Activated naive CD8-positive, alpha-beta T cell treated with anti-CD3 and anti-CD28 coated beads, Interleukin-2, amount 10 ng/mL, durations not matched to agents 7 days and 5 days (primary cell): Measurements from ENCODE around the gene TSC22D3. TPM values are rescaled to one million over a fixed set of nuclear protein-coding genes. Genes with fewer than 3 reads are reported as not detected.
A peak's percentile ranks its signal among the peaks of the same experiment; 100 is the strongest.

Experiments
- ATAC-seq: fragments of 150-1000 bp; cut with Tn5 transposase; one replicate; pipeline ENCODE4 v1.10.0; 2021; ENCODE audit warnings: low read depth, moderate library complexity
- POLR2A ChIA-PET: fragments of 350-600 bp; sonication (Branson Sonifier 250); formaldehyde crosslinking; loops from one replicate; lab custom pipeline; 2021; ENCODE audit warnings: antibody characterized with exemption; lab: Charles Lee
- DNase-seq: peaks from one replicate; pipeline ENCODE4 v3.0.0; 2021
- H3K27ac Mint-ChIP-seq: one replicate; pipeline ENCODE4 v1.8.0; 2022; ENCODE audit warnings: mild to moderate bottlenecking, mixed read lengths
- H3K27me3 Mint-ChIP-seq: one replicate; pipeline ENCODE4 v1.8.0; 2022; ENCODE audit warnings: mild to moderate bottlenecking, moderate library complexity, mixed read lengths
- H3K36me3 Mint-ChIP-seq: one replicate; pipeline ENCODE4 v1.8.0; 2021; ENCODE audit warnings: mild to moderate bottlenecking, mixed read lengths
- H3K4me1 Mint-ChIP-seq: one replicate; pipeline ENCODE4 v1.8.0; 2021; ENCODE audit warnings: mixed read lengths
- H3K4me3 Mint-ChIP-seq: one replicate; pipeline ENCODE4 v1.8.0; 2022; ENCODE audit warnings: mild to moderate bottlenecking, moderate library complexity, mixed read lengths
- H3K9me3 Mint-ChIP-seq: one replicate; pipeline ENCODE4 v1.8.0; 2021; ENCODE audit warnings: mixed read lengths
- total RNA-seq, 2 experiments: library from RNA; stranded (reverse); gene quantifications; one replicate each; pipeline ENCODE4 v1.2.3, GENCODE V29; 2021

Gene TSC22D3
- total RNA-seq, 2 experiments from 2014 or later, result 135 to 142 TPM

DNA sequence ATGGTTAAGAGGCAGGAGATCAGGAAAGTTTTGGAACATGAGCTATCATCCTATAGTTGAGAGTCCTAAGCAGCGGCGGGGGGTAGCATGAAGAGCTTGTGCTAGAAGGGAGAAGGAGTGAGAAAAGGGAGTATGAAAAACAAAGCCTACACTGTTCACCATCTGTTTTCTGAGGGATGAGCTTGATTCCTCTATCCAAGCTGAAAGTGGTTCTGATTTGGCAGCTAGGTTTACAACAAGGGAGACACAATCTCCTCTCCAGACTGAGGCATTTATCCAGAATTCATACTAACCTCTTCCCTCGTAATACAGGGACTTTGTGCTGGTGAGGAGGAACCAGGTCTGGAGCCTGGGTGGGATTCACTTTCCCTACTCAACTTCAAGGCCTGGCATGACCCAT, 23.5 kb downstream of the TSC22D3 start:
- H3K27ac Mint-ChIP-seq, result no peak overlapping the region

GRCh38 chrX:107750861-107751445, 24.6 kb downstream of the TSC22D3 start:
- Mint-ChIP-seq H3K9me3 (no peaks in the 10 kb centered on the region), H3K27me3 (no peaks in the 10 kb centered on the region), H3K4me3 (no peak overlapping the region), H3K4me1 (peaks cover 10% of the 10 kb centered on the region), H3K36me3 (no peaks in the 10 kb centered on the region), H3K27ac (no peak overlapping the region)
- DNase-seq, result no peak
- POLR2A ChIA-PET, result interaction anchor here (0.5 kb wide), 1 partner anchor 133 kb away, joined by 4 read pairs; no protein-coding TSS in a partner anchor
- no peak for ATAC-seq

More for the DNA sequence above, 23.5 kb downstream of the TSC22D3 start:
- ATAC-seq (no peak), DNase-seq (no peak)
- Mint-ChIP-seq H3K36me3 (no peaks in the 10 kb centered on the region), H3K27me3 (no peaks in the 10 kb centered on the region), H3K4me3 (no peak overlapping the region), H3K4me1 (peaks cover 10% of the 10 kb centered on the region), H3K9me3 (no peaks in the 10 kb centered on the region)
- POLR2A ChIA-PET, result no interaction called here

GRCh38 chrX:107750263-107750662, 25.3 kb downstream of the TSC22D3 start:
- H3K36me3 Mint-ChIP-seq, result no peaks in the 10 kb centered on the region
- no peak overlapping the region for H3K27ac Mint-ChIP-seq
- no peaks in the 10 kb centered on the region for H3K27me3 Mint-ChIP-seq
- ATAC-seq (no peak), DNase-seq (no peak)
- no peaks in the 10 kb centered on the region for H3K9me3 Mint-ChIP-seq
- POLR2A ChIA-PET, result interaction anchor here (0.5 kb wide), 1 partner anchor 132 kb away, joined by 4 read pairs; no protein-coding TSS in a partner anchor
- peaks cover 4% of the 10 kb centered on the region for H3K4me1 Mint-ChIP-seq
- H3K4me3 Mint-ChIP-seq, result no peak overlapping the region

DNA sequence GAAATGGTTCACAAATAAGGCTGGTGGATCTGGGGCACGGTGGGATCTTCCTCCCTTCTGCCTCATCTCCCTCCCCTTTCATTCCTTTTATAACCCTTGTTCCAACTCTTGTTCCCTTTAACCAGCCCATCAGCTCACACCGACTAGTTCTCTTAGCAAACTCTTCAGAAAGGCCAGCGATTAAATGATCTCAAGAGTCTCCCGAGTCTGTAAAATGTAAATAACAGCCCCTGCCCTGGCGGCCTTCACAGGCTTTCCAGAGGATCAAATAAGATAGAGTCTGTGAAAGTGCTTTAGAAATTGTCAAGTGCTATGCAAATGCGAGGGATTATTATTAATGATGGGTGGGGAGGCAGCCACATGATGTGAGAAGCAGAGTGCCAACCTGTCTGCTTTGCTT, 27.1 kb downstream of the TSC22D3 start:
- Mint-ChIP-seq H3K9me3 (no peaks in the 10 kb centered on the region), H3K27ac (no peak overlapping the region), H3K27me3 (no peaks in the 10 kb centered on the region), H3K4me3 (no peak overlapping the region), H3K36me3 (no peaks in the 10 kb centered on the region), H3K4me1 (no peaks in the 10 kb centered on the region)
- ATAC-seq (no peak), DNase-seq (no peak)
- POLR2A ChIA-PET, result no interaction called here

DNA sequence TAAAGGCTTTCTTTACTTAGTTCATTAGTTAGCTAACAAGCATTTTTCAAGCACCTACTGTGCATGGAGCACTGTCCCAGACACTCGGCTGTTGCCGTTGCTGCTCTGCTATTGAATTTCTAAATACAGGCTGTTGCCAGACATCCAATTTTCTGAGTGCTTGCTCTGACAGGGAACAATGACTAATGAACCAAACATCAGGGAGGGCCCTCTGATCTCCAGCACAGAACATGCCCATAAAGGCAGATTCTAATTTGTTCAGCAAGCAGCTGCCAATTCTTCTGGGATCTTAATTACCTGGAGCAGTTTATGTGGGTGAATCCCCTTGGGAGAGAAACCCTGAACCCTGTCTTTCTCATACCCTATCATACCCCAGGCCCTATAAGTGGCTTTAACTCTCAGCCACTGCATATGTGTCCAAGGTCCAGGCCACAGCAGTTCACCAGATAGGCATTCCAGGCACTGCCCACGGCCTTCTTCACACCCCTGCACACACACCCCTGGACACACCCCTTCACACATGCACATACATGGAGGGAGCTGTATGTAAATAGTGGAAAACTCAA, 27.9 kb downstream of the TSC22D3 start:
- Mint-ChIP-seq H3K27ac (no peak overlapping the region), H3K36me3 (no peaks in the 10 kb centered on the region), H3K27me3 (no peaks in the 10 kb centered on the region), H3K4me3 (no peak overlapping the region), H3K4me1 (no peaks in the 10 kb centered on the region), H3K9me3 (no peaks in the 10 kb centered on the region)
- ATAC-seq (no peak), DNase-seq (no peak)
- POLR2A ChIA-PET, result no interaction called here

- Mint-ChIP-seq H3K9me3 (no peaks in the 10 kb centered on the region), H3K36me3 (peaks cover 2% of the 10 kb centered on the region), H3K27me3 (no peaks in the 10 kb centered on the region), H3K4me1 (peaks cover 11% of the 10 kb centered on the region), H3K27ac (no peak overlapping the region), H3K4me3 (no peak overlapping the region)
- POLR2A ChIA-PET, result no interaction called here
- ATAC-seq, result no peak
- no peak for DNase-seq
These were observed 30.7 kb downstream of the TSC22D3 start for GRCh38 chrX:107744868-107745267.

- Mint-ChIP-seq H3K9me3 (no peaks in the 10 kb centered on the region), H3K27ac (no peak overlapping the region), H3K27me3 (no peaks in the 10 kb centered on the region), H3K4me3 (no peak overlapping the region), H3K36me3 (peaks cover 2% of the 10 kb centered on the region), H3K4me1 (peaks cover 12% of the 10 kb centered on the region)
- POLR2A ChIA-PET, result interaction anchor here (4.0 kb wide), 1 partner anchor 28 kb away, joined by 43 read pairs; no protein-coding TSS in a partner anchor
- ATAC-seq, result no peak
- DNase-seq, result no peak
These were observed 31.6 kb downstream of the TSC22D3 start for GRCh38 chrX:107743995-107744394.

GRCh38 chrX:107742700-107743191, 32.8 kb downstream of the TSC22D3 start:
- Mint-ChIP-seq H3K27me3 (no peaks in the 10 kb centered on the region), H3K4me3 (peak overlapping the region; percentile 82), H3K4me1 (peaks cover 12% of the 10 kb centered on the region), H3K9me3 (no peaks in the 10 kb centered on the region), H3K36me3 (peaks cover 2% of the 10 kb centered on the region), H3K27ac (peak overlapping the region; percentile 100)
- POLR2A ChIA-PET, result interaction anchor here (0.6 to 4.0 kb wide), 7 partner anchors 11 to 114 kb away, joined by 3 to 43 read pairs (median 6); partner anchors contain the start of genes PRPS1 and TSC22D3
- no peak for DNase-seq
- no peak for ATAC-seq

- peak overlapping the region; percentile 100 for H3K27ac Mint-ChIP-seq
- H3K4me1 Mint-ChIP-seq, result peaks cover 12% of the 10 kb centered on the region
- H3K4me3 Mint-ChIP-seq, result peak overlapping the region; percentile 82
- POLR2A ChIA-PET, result interaction anchor here (0.6 to 4.0 kb wide), 11 partner anchors 10 to 119 kb away, joined by 3 to 43 read pairs (median 6); partner anchors contain the start of genes PRPS1 and TSC22D3
- no peaks in the 10 kb centered on the region for H3K9me3 Mint-ChIP-seq
- ATAC-seq (peak; percentile 3), DNase-seq (no peak)
- H3K27me3 Mint-ChIP-seq, result no peaks in the 10 kb centered on the region
- peaks cover 2% of the 10 kb centered on the region for H3K36me3 Mint-ChIP-seq
These were observed 34.2 kb downstream of the TSC22D3 start for GRCh38 chrX:107741404-107741790.

GRCh38 chrX:107739541-107739940, 36.0 kb downstream of the TSC22D3 start:
- Mint-ChIP-seq H3K4me3 (no peak overlapping the region), H3K27me3 (no peaks in the 10 kb centered on the region), H3K9me3 (no peaks in the 10 kb centered on the region), H3K27ac (no peak overlapping the region), H3K36me3 (peaks cover 2% of the 10 kb centered on the region), H3K4me1 (peaks cover 12% of the 10 kb centered on the region)
- DNase-seq (no peak), ATAC-seq (no peak)
- POLR2A ChIA-PET, result no interaction called here

DNA sequence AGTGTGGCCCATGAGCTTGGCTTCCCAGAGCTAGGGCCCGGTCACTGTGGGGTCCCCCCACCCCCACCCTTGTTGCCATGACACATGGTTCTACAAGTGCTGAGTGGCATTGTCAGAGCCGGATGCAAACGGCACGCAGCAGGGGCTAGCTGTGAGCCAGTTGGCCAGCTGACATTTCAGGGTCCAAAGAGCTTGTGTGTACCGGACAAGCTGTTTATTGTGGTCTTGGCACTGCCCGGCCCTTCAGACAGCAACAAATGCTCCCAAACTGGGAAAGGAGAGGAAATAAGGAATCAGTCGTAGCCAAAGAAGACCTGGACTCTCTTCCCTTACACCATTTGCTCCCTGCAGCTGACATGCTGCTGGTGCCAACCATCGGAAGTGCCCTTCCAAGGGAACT, 36.8 kb downstream of the TSC22D3 start:
- POLR2A ChIA-PET, result interaction anchor here (1.5 kb wide), 1 partner anchor 22 kb away, joined by 5 read pairs; no protein-coding TSS in a partner anchor
- ATAC-seq (no peak), DNase-seq (no peak)
- peaks cover 12% of the 10 kb centered on the region for H3K4me1 Mint-ChIP-seq
- no peaks in the 10 kb centered on the region for H3K27me3 Mint-ChIP-seq
- peaks cover 2% of the 10 kb centered on the region for H3K36me3 Mint-ChIP-seq
- H3K9me3 Mint-ChIP-seq, result no peaks in the 10 kb centered on the region
- no peak overlapping the region for H3K4me3 Mint-ChIP-seq
- no peak overlapping the region for H3K27ac Mint-ChIP-seq

DNA sequence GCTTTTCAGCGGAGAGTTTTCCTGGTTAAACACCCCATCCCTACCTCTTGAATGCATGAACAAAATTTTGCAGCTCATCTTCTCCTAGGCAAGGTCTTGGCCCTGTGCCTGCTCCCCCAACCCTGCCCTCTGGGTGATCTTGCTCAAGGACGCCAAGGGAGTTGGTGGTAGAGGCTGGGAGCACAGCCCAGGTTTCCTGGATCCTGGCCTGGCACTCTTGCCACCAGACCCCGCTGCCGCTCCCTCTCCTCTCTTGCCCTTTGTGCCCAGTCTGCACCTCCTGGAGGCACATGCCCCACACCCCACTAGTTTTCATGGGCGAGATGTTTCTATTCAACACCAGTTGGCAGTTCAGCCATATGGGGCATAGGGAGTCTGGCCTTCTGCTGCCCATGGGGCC, 37.3 kb downstream of the TSC22D3 start:
- Mint-ChIP-seq H3K27me3 (no peaks in the 10 kb centered on the region), H3K27ac (no peak overlapping the region), H3K4me3 (no peak overlapping the region), H3K36me3 (peaks cover 2% of the 10 kb centered on the region), H3K4me1 (peaks cover 12% of the 10 kb centered on the region), H3K9me3 (no peaks in the 10 kb centered on the region)
- POLR2A ChIA-PET, result interaction anchor here (1.5 kb wide), 1 partner anchor 21 kb away, joined by 5 read pairs; no protein-coding TSS in a partner anchor
- DNase-seq, result no peak
- no peak for ATAC-seq

GRCh38 chrX:107736781-107737531, 38.6 kb downstream of the TSC22D3 start:
- Mint-ChIP-seq H3K4me3 (no peak overlapping the region), H3K4me1 (peaks cover 5% of the 10 kb centered on the region), H3K27me3 (no peaks in the 10 kb centered on the region), H3K36me3 (peaks cover under 1% of the 10 kb centered on the region), H3K27ac (no peak overlapping the region), H3K9me3 (no peaks in the 10 kb centered on the region)
- no peak for DNase-seq
- ATAC-seq, result no peak
- POLR2A ChIA-PET, result interaction anchor here (1.5 kb wide), 1 partner anchor 20 kb away, joined by 5 read pairs; no protein-coding TSS in a partner anchor
